Caco-2 (cell line): ENCODE results near the gene ZNF747. TPM values are rescaled to one million over a fixed set of nuclear protein-coding genes. Genes with fewer than 3 reads are reported as not detected.

ENCODE experiments used
- BruUV-seq: library from RNA; stranded (reverse); fragments of 400-500 nt; replicated peaks from 2 replicates; lab custom pipeline; 2021; lab: Mats Ljungman, UMichigan
- CTCF ChIA-PET: fragments of 300-600 bp; sonication (Branson Sonifier 250); formaldehyde crosslinking; loops from one replicate; lab custom pipeline; 2022; ENCODE audit warnings: antibody characterized with exemption; lab: Charles Lee
- POLR2A ChIA-PET: fragments of 300-600 bp; sonication (Branson Sonifier 250); formaldehyde crosslinking; loops from one replicate; lab custom pipeline; 2022; ENCODE audit warnings: antibody characterized with exemption; lab: Charles Lee
- DNase-seq, 2 experiments: peaks; one replicate each; pipeline versions ENCODE4 v3.0.0 to v3.0.0-alpha.2; 2020 to 2022
- H3K27me3 ChIP-seq: replicated peaks from 2 replicates; pipeline ENCODE4 v1.6.0; 2011; ENCODE audit warnings: low read length; ENCODE audit not compliant: control insufficient read depth, insufficient read depth
- H3K36me3 ChIP-seq: 2 replicates; pipeline ENCODE4 v1.5.1; 2011; ENCODE audit warnings: low read length; ENCODE audit not compliant: control insufficient read depth, insufficient read depth
- H3K4me1 ChIP-seq: fragments of 250-450 bp; sonication (Bioruptor Pico); 2 replicates; pipeline ENCODE4 v1.5.1; 2020; ENCODE audit warnings: mild to moderate bottlenecking
- H3K4me3 ChIP-seq: 2 replicates; pipeline ENCODE4 v1.5.1; 2011; ENCODE audit warnings: low read depth, mild to moderate bottlenecking, control low read depth, low read length
- H3K9me3 ChIP-seq: fragments of 250-450 bp; sonication (Bioruptor Pico); 2 replicates; pipeline ENCODE4 v1.5.1; 2020; ENCODE audit warnings: mild to moderate bottlenecking, moderate library complexity
- H3K27ac Mint-ChIP-seq: one replicate; pipeline ENCODE4 v1.8.0; 2022; ENCODE audit warnings: mixed read lengths; ENCODE audit not compliant: unreplicated experiment
- H3K27me3 Mint-ChIP-seq: one replicate; pipeline ENCODE4 v1.8.0; 2022; ENCODE audit warnings: mixed read lengths; ENCODE audit not compliant: insufficient read depth, unreplicated experiment
- H3K36me3 Mint-ChIP-seq: one replicate; pipeline ENCODE4 v1.8.0; 2022; ENCODE audit warnings: mild to moderate bottlenecking, mixed read lengths; ENCODE audit not compliant: insufficient read depth, unreplicated experiment
- H3K4me1 Mint-ChIP-seq: one replicate; pipeline ENCODE4 v1.8.0; 2022; ENCODE audit warnings: low read depth, mixed read lengths; ENCODE audit not compliant: unreplicated experiment
- H3K4me3 Mint-ChIP-seq: one replicate; pipeline ENCODE4 v1.8.0; 2022; ENCODE audit warnings: mild to moderate bottlenecking, moderate library complexity, mixed read lengths; ENCODE audit not compliant: unreplicated experiment
- H3K9me3 Mint-ChIP-seq: one replicate; pipeline ENCODE4 v1.8.0; 2022; ENCODE audit warnings: mixed read lengths; ENCODE audit not compliant: unreplicated experiment
- intact Hi-C: fragments of 100-400 bp; cut with micrococcal nuclease; formaldehyde crosslinking; loops from one replicate; pipeline ENCODE4 v1.10.0; 2022; ENCODE audit not compliant: unreplicated experiment
- total RNA-seq: library from RNA; stranded (reverse); gene quantifications from 2 replicates; pipeline ENCODE4 v1.2.3, GENCODE V29; 2022
- TF ChIP-seq, protein P1 (sequence below), 2 experiments: fragments of 200-600 bp in 1 of 2; IDR thresholded peaks; 1 replicate in 1 of 2; 2 replicates in 1 of 2; pipeline versions ENCODE4 v1.5.1 to v1.8.0; 2011 to 2022; ENCODE audit warnings: antibody characterized with exemption in 1 of 2, control low read depth in 1 of 2, inconsistent platforms in 1 of 2, low read depth in 1 of 2, low read length in 1 of 2, mild to moderate bottlenecking in 1 of 2, moderate library complexity in 1 of 2; ENCODE audit not compliant: insufficient read depth in 1 of 2, severe bottlenecking in 1 of 2, unreplicated experiment in 1 of 2

ZNF747 gene
- total RNA-seq, 1 experiment from 2014 or later = 8.1 TPM

DNA sequence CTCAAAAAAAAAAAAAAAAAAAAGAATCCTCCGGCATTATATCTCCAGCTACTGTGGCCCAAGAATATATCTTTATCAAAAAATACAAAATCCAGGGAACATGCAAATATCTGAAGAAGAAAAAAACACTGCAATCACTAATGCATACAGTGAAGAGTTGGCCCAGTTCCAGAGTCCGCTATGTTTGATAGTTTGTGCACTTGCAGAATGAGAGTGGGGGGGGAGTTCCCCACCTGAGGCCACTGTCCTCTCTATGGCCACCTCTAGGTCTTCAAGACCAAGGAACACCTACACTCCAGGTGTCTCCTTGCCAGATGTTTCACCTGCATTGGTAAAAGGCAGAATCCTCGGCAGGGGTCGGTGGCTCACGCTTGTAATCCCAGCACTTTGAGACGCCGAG, 46.8 kb upstream of the ZNF747 start:
- ChIA-PET POLR2A (no interaction called here), CTCF (no interaction called here)
- H3K9me3 ChIP-seq = no peaks in the 10 kb centered on the region
- H3K4me3 Mint-ChIP-seq = no peak overlapping the region
- DNase-seq = no peak
- peaks cover 2% of the 10 kb centered on the region for H3K36me3 ChIP-seq
- intact Hi-C loops = no loop called here
- no peak overlapping the region for H3K27ac Mint-ChIP-seq
- BruUV-seq = no TSS peak
- no peaks in the 10 kb centered on the region for H3K27me3 ChIP-seq
- no peak overlapping the region for H3K4me3 ChIP-seq
- no peaks in the 10 kb centered on the region for H3K27me3 Mint-ChIP-seq
- H3K4me1 Mint-ChIP-seq = no peaks in the 10 kb centered on the region
- TF ChIP-seq, protein P1, sequence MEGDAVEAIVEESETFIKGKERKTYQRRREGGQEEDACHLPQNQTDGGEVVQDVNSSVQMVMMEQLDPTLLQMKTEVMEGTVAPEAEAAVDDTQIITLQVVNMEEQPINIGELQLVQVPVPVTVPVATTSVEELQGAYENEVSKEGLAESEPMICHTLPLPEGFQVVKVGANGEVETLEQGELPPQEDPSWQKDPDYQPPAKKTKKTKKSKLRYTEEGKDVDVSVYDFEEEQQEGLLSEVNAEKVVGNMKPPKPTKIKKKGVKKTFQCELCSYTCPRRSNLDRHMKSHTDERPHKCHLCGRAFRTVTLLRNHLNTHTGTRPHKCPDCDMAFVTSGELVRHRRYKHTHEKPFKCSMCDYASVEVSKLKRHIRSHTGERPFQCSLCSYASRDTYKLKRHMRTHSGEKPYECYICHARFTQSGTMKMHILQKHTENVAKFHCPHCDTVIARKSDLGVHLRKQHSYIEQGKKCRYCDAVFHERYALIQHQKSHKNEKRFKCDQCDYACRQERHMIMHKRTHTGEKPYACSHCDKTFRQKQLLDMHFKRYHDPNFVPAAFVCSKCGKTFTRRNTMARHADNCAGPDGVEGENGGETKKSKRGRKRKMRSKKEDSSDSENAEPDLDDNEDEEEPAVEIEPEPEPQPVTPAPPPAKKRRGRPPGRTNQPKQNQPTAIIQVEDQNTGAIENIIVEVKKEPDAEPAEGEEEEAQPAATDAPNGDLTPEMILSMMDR (IDR thresholded peaks at IDR 0.05; ENCODE audit: insufficient read depth in 1 of 2, low read depth in 1 of 2, low read length in 1 of 2, severe bottlenecking in 1 of 2, unreplicated experiment in 1 of 2) = no peak
- H3K36me3 Mint-ChIP-seq = peaks cover 36% of the 10 kb centered on the region
- no peaks in the 10 kb centered on the region for H3K4me1 ChIP-seq
- no peaks in the 10 kb centered on the region for H3K9me3 Mint-ChIP-seq

DNA sequence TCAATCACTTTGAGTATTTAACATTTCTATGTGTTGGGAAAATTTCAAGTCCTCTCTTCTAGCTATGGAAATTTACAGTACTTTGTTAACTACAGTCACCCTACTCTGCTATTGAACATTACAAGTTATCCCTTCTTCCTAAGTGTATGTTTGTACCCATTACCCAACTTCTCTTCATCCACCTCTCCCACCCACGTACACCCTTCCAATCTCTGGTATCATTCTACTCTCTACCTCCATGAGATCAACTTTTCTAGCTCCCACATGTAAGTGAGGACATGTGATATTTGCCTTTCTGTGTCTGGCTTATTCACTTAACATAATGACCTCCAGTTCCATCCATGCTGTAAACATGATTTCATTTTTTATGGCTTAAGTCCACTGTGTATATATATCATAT, 40.0 kb upstream of the ZNF747 start:
- Histone ChIP-seq H3K4me1 (no peaks in the 10 kb centered on the region), H3K4me3 (no peak overlapping the region), H3K9me3 (no peaks in the 10 kb centered on the region), H3K36me3 (no peaks in the 10 kb centered on the region; the same call in 1 of the 2 replicates), H3K27me3 (no peaks in the 10 kb centered on the region)
- peaks cover 7% of the 10 kb centered on the region for H3K4me1 Mint-ChIP-seq
- TF ChIP-seq, protein P1 (IDR thresholded peaks at IDR 0.05; ENCODE audit: insufficient read depth in 1 of 2, low read depth in 1 of 2, low read length in 1 of 2, severe bottlenecking in 1 of 2, unreplicated experiment in 1 of 2) = no peak
- BruUV-seq = no TSS peak
- POLR2A ChIA-PET = no interaction called here
- CTCF ChIA-PET = no interaction called here
- intact Hi-C loops = no loop called here
- no peak overlapping the region for H3K4me3 Mint-ChIP-seq
- peaks cover 29% of the 10 kb centered on the region for H3K36me3 Mint-ChIP-seq
- no peaks in the 10 kb centered on the region for H3K9me3 Mint-ChIP-seq
- H3K27me3 Mint-ChIP-seq = no peaks in the 10 kb centered on the region
- DNase-seq = no peak
- H3K27ac Mint-ChIP-seq = no peak overlapping the region

DNA sequence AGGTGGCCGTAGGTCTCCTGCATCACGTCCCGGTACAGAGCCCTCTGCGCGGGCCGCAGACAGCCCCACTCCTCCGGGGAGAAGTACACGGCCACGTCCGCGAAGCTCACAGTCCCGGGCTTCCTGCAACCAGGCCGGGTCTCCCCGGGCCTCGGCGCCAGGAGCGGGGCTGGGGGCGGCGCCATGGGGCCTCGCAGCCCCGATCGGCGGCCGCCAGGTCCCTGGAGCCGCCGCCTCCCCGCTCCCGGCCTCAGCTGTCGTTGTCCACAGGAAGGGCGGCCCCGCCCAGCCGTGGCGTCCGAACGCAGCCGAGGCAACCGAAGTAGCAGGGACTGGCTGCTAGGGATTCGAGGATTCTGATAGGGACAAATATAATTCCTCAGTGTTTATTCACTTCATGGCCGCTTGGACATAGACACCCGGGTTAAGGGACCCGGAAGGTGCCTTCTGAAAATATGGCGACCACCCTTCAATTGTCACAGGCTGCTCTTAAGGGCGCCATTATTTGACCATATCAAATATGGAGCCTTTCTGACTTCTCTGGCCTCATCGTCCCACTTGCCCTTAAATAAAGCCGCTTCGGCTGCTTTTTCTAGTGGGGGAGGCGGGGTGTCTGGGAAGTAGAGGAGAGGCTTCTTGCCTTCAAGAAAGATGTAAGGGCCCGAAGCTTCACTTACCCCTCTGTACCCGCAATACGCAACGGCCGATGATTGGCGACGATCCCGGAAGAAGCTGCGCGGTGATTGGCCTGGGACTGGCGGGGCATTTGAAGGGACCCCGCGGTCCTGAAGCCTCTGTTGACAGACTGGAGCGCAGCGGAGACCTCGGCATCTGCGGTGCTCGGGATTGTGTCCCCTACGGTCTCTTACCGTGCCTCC, 37.0 kb upstream of the ZNF747 start, which contains the start of gene ZNF688:
Gene ZNF688, minus strand, starts transcription at position 270 of the 878 bp plus-strand sequence. Its CDS starts 85 bp downstream, at position 185.
- Mint-ChIP-seq H3K27me3 (no peaks in the 10 kb centered on the region), H3K27ac (peak within 1 kb of the TSS; percentile 93), H3K4me1 (peaks cover 7% of the 10 kb centered on the region), H3K4me3 (peak within 1 kb of the TSS; percentile 82), H3K36me3 (peaks cover 22% of the 10 kb centered on the region), H3K9me3 (no peaks in the 10 kb centered on the region)
- TF ChIP-seq, protein P1 (IDR thresholded peaks at IDR 0.05; ENCODE audit: insufficient read depth in 1 of 2, low read depth in 1 of 2, low read length in 1 of 2, severe bottlenecking in 1 of 2, unreplicated experiment in 1 of 2) = no peak
- peak; percentile 94 to 97 for DNase-seq
- BruUV-seq = no TSS peak
- intact Hi-C loops = loop anchor here (1.0 to 2.0 kb wide), 6 partner anchors 13 to 141 kb away; partner anchors contain the start of genes DCTPP1, FBRS, ZNF764 and ZNF785
- H3K36me3 ChIP-seq = no peaks in the 10 kb centered on the region; the same call in 1 of the 2 replicates
- ChIA-PET CTCF (interaction anchor here (0.6 to 2.4 kb wide), 9 partner anchors 13 to 480 kb away, joined by 3 to 14 read pairs (median 6); partner anchors contain the start of genes DCTPP1, TBX6, ZNF747 and ZNF764), POLR2A (interaction anchor here (0.5 to 2.1 kb wide), 9 partner anchors 13 to 507 kb away, joined by 3 to 19 read pairs (median 4); partner anchors contain the start of genes ZNF747, ZNF764 and ZNF785)
- H3K4me1 ChIP-seq = no peaks in the 10 kb centered on the region
- no peaks in the 10 kb centered on the region for H3K9me3 ChIP-seq
- H3K27me3 ChIP-seq = no peaks in the 10 kb centered on the region
- H3K4me3 ChIP-seq = peak within 1 kb of the TSS; percentile 77
